Measurements from ENCODE around the gene FCSK. TPM values are rescaled to one million over a fixed set of nuclear protein-coding genes. Genes with fewer than 3 reads are reported as not detected.
"Not testable (repeated sequence)": the region's sequence is repeated elsewhere in the genome, so short reads cannot be mapped to it uniquely, and the experiment has no call there.

The FCSK gene
- total RNA-seq, 1 donor from 2014 or later, result 16.1 TPM

- Histone ChIP-seq H3K27me3 (ENCODE audit: control insufficient read depth, insufficient read depth, low read length) (no peaks in the 10 kb centered on the region), H3K4me3 (ENCODE audit: low read depth, low read length) (no peak overlapping the region), H3K36me3 (ENCODE audit: control insufficient read depth, insufficient read depth, low read length) (no peaks in the 10 kb centered on the region)
- no peak for FAIRE-seq
- no peak for DNase-seq (ENCODE audit: low read depth)
- no peak for TF ChIP-seq CTCF (IDR thresholded peaks at IDR 0.05; ENCODE audit: insufficient read depth, low read length, severe bottlenecking)
Measured at GRCh38 chr16:70440009-70440692, 14.2 kb upstream of the FCSK start.

GRCh38 chr16:70441406-70441990, 12.9 kb upstream of the FCSK start:
- Histone ChIP-seq H3K4me3 (ENCODE audit: low read depth, low read length) (no peak overlapping the region), H3K36me3 (ENCODE audit: control insufficient read depth, insufficient read depth, low read length) (no peaks in the 10 kb centered on the region), H3K27me3 (ENCODE audit: control insufficient read depth, insufficient read depth, low read length) (no peaks in the 10 kb centered on the region)
- TF ChIP-seq CTCF (IDR thresholded peaks at IDR 0.05; ENCODE audit: insufficient read depth, low read length, severe bottlenecking), result no peak
- no peak for DNase-seq (ENCODE audit: low read depth)
- no peak for FAIRE-seq

GRCh38 chr16:70442344-70442743, 12.1 kb upstream of the FCSK start:
- no peak for TF ChIP-seq CTCF (IDR thresholded peaks at IDR 0.05; ENCODE audit: insufficient read depth, low read length, severe bottlenecking)
- no peak for DNase-seq (ENCODE audit: low read depth)
- Histone ChIP-seq H3K4me3 (ENCODE audit: low read depth, low read length) (no peak overlapping the region), H3K27me3 (ENCODE audit: control insufficient read depth, insufficient read depth, low read length) (no peaks in the 10 kb centered on the region), H3K36me3 (ENCODE audit: control insufficient read depth, insufficient read depth, low read length) (no peaks in the 10 kb centered on the region)
- no peak for FAIRE-seq

- DNase-seq (ENCODE audit: low read depth), result no peak
- Histone ChIP-seq H3K36me3 (ENCODE audit: control insufficient read depth, insufficient read depth, low read length) (no peaks in the 10 kb centered on the region), H3K4me3 (ENCODE audit: low read depth, low read length) (no peak overlapping the region), H3K27me3 (ENCODE audit: control insufficient read depth, insufficient read depth, low read length) (no peaks in the 10 kb centered on the region)
- TF ChIP-seq CTCF (IDR thresholded peaks at IDR 0.05; ENCODE audit: insufficient read depth, low read length, severe bottlenecking), result no peak
- FAIRE-seq, result no peak
Measured at GRCh38 chr16:70444249-70445063, 9.9 kb upstream of the FCSK start.

GRCh38 chr16:70448075-70448474, 6.3 kb upstream of the FCSK start:
- no peaks in the 10 kb centered on the region for H3K27me3 ChIP-seq (ENCODE audit: control insufficient read depth, insufficient read depth, low read length)
- TF ChIP-seq CTCF (IDR thresholded peaks at IDR 0.05; ENCODE audit: insufficient read depth, low read length, severe bottlenecking), result no peak
- H3K4me3 ChIP-seq (ENCODE audit: low read depth, low read length), result no peak overlapping the region
- no peaks in the 10 kb centered on the region for H3K36me3 ChIP-seq (ENCODE audit: control insufficient read depth, insufficient read depth, low read length)
- no peak for FAIRE-seq
- no peak for DNase-seq (ENCODE audit: low read depth)

GRCh38 chr16:70450142-70451003, 4.0 kb upstream of the FCSK start:
- H3K36me3 ChIP-seq (ENCODE audit: control insufficient read depth, insufficient read depth, low read length); FAIRE-seq; DNase-seq (ENCODE audit: low read depth); H3K4me3 ChIP-seq (ENCODE audit: low read depth, low read length); H3K27me3 ChIP-seq (ENCODE audit: control insufficient read depth, insufficient read depth, low read length): not testable (repeated sequence)

- FAIRE-seq; H3K4me3 ChIP-seq (ENCODE audit: low read depth, low read length); H3K36me3 ChIP-seq (ENCODE audit: control insufficient read depth, insufficient read depth, low read length); DNase-seq (ENCODE audit: low read depth); H3K27me3 ChIP-seq (ENCODE audit: control insufficient read depth, insufficient read depth, low read length): not testable (repeated sequence)
Measured at GRCh38 chr16:70451004-70451340, 3.4 kb upstream of the FCSK start.

Data from bronchial epithelial cell (primary cell).